T-helper 2 cell treated with Interferon-gamma antibody and Interleukin-4, amounts not matched to agents 5 μg/mL and 100 μg/mL, for 36 hours (primary cell): ENCODE results near the gene ISCA1.

ENCODE experiments used
- DNase-seq: peaks from one replicate; pipeline ENCODE4 v3.0.0; 2021; ENCODE audit warnings: low spot score
- H3K27ac Mint-ChIP-seq: one replicate; pipeline ENCODE4 v1.8.0; 2021; ENCODE audit warnings: mild to moderate bottlenecking, mixed read lengths
- H3K27me3 Mint-ChIP-seq: one replicate; pipeline ENCODE4 v1.8.0; 2021; ENCODE audit warnings: low read depth, mixed read lengths
- H3K36me3 Mint-ChIP-seq: one replicate; pipeline ENCODE4 v1.8.0; 2021; ENCODE audit warnings: low read depth, mixed read lengths
- H3K4me1 Mint-ChIP-seq: one replicate; pipeline ENCODE4 v1.8.0; 2021; ENCODE audit warnings: low read depth, mixed read lengths
- H3K4me3 Mint-ChIP-seq: one replicate; pipeline ENCODE4 v1.8.0; 2022; ENCODE audit warnings: mild to moderate bottlenecking, moderate library complexity, mixed read lengths
- H3K9me3 Mint-ChIP-seq: one replicate; pipeline ENCODE4 v1.8.0; 2021; ENCODE audit warnings: mixed read lengths

Gene ISCA1

DNA sequence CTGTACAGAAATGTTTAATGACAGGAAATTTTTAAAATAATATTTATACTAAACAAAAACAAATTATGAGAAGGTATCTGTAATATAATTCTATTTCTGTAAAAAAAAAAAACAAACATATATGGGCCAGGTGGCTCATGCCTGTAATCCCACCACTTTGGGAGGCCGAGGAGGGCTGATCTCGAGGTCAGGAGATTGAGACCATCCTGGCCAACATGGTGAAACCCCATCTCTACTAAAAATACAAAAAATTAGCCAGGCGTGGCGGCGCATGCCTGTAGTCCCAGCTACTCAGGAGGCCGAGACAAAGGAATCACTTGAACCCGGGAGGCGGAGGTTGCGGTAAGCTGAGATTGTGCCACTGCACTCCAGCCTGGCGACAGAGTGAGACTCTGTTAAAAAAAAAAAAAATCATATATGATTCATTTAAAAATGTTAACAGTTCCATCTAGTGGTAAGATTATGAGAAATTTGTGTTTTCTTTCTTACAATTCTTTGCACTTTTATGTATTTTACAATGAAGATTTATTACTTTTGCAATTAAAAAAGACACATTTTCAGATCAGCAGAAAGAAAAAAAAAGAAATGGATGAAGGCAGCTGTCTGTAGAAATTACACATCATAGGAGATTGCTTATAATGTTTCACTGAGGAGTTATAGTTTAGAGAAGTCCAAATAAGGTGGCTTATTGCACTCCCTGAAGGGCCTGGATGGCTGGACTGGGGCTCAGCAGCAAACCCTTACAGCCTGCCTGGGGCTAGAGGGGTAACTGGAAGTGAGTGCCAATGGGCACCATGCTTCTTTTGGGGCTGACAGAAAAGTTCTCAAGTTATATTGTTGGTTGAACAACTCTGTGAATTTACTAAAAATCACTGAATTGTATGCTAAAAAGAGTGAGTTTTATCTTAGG is 43.2 kb downstream of the ISCA1 start:
- DNase-seq = no peak
- H3K4me3 Mint-ChIP-seq = no peak overlapping the region
- H3K9me3 Mint-ChIP-seq = no peaks in the 10 kb centered on the region
- H3K27ac Mint-ChIP-seq = no peak overlapping the region
- H3K27me3 Mint-ChIP-seq = peaks cover 2% of the 10 kb centered on the region
- no peaks in the 10 kb centered on the region for H3K36me3 Mint-ChIP-seq
- peaks cover 9% of the 10 kb centered on the region for H3K4me1 Mint-ChIP-seq

DNA sequence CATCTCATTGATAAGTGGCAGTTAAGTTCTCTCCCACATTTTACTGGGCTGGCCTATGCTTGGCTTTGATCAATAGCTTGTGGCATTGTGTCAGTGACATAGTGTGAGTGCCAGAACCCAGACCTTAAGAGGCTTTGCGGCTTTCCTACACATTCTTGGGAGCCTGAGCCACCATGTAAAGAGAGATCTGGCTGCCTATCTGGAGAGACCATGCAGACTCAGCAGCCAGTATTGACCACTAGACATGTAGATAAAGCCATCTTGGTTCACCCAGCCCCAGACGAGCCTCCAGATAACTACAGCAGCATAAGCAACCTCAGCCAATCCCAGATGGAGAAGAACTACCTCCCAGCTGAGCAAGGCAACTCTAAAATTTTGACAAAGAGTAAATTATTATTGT is 51.5 kb downstream of the ISCA1 start:
- H3K9me3 Mint-ChIP-seq = no peaks in the 10 kb centered on the region

DNA sequence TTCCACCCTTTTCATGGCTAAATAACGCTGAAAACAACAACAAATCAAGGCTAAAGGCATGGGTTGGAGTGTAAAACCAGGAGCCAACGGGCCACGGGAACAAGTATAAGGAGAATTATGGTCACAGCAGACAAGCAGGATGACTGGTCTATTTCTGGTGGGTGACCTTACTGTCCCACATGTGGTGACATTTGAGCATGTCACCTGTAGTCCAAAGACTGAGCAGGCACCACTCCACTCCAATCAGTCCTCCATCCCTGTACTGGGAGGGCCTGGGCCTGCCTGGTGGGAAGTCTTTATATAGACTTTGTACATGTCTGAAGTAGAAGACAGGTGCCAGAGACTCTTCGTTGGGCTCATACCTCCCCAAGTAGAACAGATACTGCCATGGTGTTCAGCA is 59.7 kb downstream of the ISCA1 start:
- no peak for DNase-seq
- H3K27ac Mint-ChIP-seq = no peak overlapping the region
- H3K9me3 Mint-ChIP-seq = no peaks in the 10 kb centered on the region
- H3K4me1 Mint-ChIP-seq = no peaks in the 10 kb centered on the region
- peaks cover 3% of the 10 kb centered on the region for H3K27me3 Mint-ChIP-seq
- no peaks in the 10 kb centered on the region for H3K36me3 Mint-ChIP-seq
- no peak overlapping the region for H3K4me3 Mint-ChIP-seq

More for the DNA sequence above, 51.5 kb downstream of the ISCA1 start:
- Mint-ChIP-seq H3K4me1 (no peaks in the 10 kb centered on the region), H3K4me3 (no peak overlapping the region), H3K27me3 (no peaks in the 10 kb centered on the region), H3K36me3 (no peaks in the 10 kb centered on the region), H3K27ac (no peak overlapping the region)
- DNase-seq = no peak

DNA sequence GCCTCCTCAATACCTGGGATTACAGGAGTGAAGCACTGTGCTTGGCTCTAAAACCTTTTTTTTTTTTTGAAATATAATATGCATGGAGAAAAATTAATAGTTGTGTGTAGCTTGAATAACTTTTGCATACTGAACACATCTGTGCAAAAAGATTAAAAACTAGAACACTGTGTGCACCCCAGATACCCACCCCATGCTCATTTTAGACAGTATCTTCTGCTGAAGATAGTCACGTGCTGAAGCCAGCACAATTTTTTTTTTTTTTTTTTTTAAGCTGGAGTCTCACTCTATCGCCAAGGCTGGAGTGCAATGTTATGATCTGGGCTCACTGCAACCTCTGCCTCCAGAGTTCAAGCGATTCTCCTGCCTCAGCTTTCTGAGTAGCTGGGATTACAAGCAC is 62.7 kb downstream of the ISCA1 start:
- no peaks in the 10 kb centered on the region for H3K4me1 Mint-ChIP-seq
- H3K27me3 Mint-ChIP-seq = peaks cover 3% of the 10 kb centered on the region

GRCh38 chr9:86217076-86217755 is 65.1 kb downstream of the ISCA1 start:
- DNase-seq = no peak
- Mint-ChIP-seq H3K9me3 (no peaks in the 10 kb centered on the region), H3K4me1 (no peaks in the 10 kb centered on the region), H3K36me3 (no peaks in the 10 kb centered on the region), H3K27ac (no peak overlapping the region), H3K4me3 (no peak overlapping the region), H3K27me3 (peaks cover 3% of the 10 kb centered on the region)

More for the DNA sequence above, 62.7 kb downstream of the ISCA1 start:
- Mint-ChIP-seq H3K27ac (no peak overlapping the region), H3K9me3 (no peaks in the 10 kb centered on the region), H3K36me3 (no peaks in the 10 kb centered on the region), H3K4me3 (no peak overlapping the region)
- DNase-seq = no peak
